ENCODE measurements around the gene LAG3.
A peak's percentile ranks its signal among the peaks of the same experiment; 100 is the strongest.

Gene LAG3

DNA sequence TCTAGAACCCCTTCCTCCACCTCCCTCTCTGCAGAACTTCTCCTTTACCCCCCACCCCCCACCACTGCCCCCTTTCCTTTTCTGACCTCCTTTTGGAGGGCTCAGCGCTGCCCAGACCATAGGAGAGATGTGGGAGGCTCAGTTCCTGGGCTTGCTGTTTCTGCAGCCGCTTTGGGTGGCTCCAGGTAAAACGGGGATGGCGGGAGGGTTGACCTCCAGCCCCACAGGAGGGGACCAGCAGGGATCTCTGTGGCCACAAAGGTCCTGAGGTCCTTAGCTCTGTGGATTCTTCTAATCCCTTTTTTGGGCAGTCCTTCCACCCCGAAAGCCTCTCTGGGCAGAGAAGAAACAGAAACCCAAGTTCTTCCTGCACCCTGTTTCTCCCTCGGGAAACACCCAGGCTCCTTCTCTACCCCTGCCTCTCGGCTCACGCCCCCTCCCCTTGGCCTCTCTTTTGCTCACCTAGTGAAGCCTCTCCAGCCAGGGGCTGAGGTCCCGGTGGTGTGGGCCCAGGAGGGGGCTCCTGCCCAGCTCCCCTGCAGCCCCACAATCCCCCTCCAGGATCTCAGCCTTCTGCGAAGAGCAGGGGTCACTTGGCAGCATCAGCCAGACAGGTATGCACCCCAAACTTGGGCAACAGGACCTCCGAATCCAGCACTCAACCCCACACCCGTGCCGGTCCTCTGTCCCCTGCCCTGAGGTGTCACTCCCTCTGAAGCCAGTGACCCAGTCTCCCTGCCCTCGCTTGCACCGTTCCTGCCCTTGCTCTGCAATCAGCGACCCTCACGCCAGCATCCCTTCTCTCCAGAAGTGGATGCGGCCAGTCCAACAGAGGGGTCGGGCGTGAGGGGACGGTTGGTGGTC, 638 bp downstream of the LAG3 start:
- no peak for DNase-seq

DNA sequence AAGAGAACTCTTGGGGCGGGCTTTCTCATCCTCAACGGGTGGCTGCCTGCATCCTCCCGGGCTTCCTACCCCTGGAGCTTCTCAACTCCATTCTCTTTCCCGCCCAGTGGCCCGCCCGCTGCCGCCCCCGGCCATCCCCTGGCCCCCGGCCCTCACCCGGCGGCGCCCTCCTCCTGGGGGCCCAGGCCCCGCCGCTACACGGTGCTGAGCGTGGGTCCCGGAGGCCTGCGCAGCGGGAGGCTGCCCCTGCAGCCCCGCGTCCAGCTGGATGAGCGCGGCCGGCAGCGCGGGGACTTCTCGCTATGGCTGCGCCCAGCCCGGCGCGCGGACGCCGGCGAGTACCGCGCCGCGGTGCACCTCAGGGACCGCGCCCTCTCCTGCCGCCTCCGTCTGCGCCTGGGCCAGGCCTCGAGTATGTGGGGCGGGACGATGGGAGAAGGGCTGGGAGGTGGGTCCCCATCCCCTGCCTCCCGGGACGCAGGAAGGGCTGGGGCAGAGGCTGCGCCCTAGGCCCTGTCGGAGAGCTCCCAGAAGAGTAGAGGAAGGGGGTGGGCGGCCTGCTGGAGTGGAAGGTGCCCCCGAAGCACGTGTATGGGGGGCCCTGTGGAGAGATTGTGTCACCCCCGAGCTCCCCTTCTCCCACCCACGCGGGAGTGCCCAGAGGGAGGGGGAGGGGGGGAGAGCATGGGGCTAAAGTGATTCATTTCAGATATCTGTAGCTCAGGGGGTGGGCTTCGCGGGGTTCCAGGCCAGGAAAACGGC, 1.5 kb downstream of the LAG3 start:
- DNase-seq: no peak

DNA sequence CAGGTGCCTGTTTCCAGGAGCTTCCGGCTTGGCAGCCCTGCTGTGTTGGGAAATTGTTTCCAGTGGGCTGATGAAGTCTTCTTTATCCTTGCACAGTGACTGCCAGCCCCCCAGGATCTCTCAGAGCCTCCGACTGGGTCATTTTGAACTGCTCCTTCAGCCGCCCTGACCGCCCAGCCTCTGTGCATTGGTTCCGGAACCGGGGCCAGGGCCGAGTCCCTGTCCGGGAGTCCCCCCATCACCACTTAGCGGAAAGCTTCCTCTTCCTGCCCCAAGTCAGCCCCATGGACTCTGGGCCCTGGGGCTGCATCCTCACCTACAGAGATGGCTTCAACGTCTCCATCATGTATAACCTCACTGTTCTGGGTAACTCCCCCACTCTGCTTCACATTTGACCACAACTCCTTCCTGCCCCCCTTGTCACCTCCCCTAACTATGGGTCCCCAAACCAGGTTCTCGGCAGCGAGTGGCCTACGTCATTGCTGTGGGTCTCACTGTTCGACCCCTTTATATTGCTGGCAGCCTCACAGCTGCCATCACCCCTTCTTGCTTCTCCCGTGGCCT, 2.3 kb downstream of the LAG3 start:
- no peak for DNase-seq

DNA sequence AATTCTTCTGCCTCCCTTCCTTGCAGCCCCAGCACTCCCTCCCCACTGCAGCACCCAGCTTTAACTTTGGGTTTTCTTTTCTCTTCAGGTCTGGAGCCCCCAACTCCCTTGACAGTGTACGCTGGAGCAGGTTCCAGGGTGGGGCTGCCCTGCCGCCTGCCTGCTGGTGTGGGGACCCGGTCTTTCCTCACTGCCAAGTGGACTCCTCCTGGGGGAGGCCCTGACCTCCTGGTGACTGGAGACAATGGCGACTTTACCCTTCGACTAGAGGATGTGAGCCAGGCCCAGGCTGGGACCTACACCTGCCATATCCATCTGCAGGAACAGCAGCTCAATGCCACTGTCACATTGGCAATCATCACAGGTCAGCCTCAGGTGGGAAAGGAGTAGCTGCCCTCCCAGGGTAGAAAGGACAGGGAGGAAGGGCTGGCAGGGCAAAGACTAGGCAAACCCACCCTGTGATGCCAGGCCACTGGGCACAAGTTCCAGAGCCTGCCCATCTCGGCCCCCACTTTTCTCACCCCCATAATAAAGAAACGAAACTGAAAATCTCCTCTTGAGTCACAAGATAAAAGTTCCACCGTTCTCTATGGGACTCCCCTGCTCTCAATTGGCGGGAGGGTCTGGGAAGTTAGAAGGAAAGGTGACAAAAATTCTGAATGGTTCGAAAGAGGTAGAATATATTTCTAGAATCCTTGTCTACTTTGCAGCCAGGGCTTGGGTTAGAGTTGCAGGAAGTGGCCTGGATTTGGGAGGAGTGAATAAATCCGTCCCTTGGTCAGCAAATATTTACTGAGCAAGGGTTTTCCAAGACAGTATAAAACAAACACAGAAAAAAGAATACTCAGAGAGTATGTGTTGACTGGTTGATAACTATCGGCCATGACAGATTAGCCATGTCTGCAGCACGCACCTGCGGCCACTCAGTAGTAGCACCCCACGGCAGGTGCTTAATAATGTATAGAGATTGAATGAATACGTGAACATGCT, 3.2 kb downstream of the LAG3 start:
- DNase-seq: no peak

DNA sequence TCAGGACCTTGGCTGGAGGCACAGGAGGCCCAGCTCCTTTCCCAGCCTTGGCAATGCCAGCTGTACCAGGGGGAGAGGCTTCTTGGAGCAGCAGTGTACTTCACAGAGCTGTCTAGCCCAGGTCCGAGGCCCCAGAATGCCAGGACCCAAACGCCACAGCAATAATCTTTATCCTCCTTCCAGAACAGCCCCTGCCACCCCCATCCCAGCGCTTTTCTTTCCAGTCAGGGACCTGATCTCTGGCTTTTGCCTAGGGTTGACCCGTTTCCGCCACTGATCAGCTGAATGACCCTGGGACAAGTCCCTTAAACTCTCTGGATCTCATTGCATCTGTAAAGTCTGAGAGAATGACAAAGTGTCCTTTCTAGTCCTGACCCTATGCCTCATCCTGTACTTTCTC, 5.1 kb downstream of the LAG3 start:
- DNase-seq: no peak

DNA sequence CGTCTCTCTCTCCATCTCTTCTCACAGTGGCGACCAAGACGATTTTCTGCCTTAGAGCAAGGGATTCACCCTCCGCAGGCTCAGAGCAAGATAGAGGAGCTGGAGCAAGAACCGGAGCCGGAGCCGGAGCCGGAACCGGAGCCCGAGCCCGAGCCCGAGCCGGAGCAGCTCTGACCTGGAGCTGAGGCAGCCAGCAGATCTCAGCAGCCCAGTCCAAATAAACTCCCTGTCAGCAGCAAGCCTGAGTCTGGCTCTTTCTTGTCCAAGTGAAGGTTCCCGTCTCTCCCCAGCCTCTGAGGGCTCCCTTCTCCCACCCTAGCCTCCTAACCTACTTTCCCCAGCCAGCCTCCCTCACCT, 5.9 kb downstream of the LAG3 start:
- no peak for DNase-seq

DNA sequence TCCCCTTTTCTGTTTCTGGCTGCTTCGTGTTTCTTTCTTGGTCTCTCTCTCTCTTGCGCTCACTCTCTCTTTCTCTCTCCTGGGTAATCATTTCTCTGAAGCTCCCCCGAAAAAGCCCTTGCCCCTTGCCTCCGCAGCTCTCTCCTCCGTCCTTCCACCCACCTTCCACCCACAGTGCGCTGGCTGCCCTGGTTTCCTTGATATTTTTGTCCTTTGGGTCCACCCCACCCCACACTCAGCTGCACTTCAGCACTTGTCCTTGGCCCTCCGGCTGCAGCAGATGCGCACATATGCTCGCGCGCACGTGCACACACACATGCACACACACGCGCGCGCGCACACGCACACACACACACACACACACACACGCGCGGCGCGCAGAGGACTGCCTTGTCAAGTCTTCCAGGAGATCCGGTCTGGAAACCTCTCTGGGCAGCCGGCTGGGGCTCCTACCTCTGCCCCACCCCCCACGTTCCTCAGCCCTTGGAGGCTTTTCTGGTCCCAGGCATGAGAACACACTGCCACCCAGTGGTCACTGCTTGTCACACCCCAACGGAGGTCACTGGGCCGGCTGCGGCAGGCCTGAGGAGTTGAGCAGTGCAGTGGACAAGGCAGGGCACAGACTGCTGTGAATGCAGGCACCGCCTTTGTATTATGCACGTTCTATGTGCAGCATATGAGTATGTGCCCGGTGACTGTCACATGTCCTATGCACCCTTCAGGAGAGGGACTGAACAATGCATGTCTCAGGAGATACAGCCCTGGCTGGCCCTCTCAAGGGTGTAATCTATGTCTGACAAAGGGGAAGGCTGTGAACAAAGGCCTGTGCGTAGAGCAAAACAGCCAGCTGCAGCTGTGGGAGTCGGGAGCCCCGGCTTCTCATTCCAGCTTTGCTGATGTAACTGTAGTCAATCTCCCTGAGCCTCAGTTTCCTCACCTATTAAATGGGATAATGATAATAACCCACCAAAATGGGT, 6.5 kb downstream of the LAG3 start:
- peak; percentile 85 for DNase-seq

DNA sequence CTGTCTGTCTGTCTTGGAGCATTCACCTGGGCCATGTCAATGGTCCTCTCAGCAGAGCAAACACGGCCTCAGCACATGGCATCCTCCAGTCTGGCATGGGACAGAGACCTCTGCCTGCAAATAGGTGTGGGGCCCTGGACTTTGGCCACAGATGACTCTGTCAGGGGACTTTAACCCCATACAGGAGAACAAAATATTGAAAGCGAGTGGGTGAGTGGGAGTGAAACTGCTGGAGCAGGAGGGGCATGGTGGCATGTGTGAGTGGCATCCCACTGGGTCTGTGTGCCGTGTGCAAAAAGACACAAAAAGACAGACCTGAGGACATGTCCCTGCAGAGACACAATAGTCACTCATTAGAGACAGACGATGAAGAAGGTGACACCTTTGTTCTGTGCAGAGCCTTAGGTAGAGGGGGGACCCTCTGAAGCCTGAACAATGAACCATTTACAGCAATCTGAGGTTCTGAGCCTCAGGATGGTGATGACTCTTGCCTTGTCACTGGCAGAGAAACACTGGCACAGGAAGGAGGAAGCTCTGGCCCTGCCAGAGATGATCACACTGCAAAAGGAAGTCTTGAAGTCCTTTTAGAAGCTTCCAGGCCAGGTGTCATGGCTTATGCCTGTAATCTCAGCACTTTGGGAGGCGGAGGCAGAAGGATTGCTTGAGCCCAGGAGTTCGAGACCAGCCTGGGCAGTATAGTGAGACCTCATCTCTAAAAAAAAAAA, 7.5 kb downstream of the LAG3 start:
- no peak for DNase-seq

DNA sequence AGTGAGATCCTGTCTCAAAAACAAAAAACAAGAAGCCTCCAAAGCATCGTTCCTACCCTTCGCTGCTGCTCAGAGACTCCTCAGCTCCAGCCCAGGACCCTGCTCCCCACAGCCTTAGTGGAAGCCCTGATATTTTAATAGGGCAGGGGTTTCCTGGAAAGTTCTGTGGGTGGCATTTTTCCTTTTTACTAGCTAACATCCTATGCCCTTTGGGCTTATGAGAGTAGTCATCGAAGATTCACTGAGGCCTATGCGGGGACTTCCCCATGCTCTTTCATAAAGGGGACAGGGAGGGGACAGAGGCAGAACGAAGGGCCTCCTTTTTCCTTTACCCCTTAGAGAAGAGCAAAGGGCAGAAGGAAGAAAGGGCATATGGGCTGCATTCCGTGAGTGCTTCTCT, 8.3 kb downstream of the LAG3 start:
- no peak for DNase-seq

DNA sequence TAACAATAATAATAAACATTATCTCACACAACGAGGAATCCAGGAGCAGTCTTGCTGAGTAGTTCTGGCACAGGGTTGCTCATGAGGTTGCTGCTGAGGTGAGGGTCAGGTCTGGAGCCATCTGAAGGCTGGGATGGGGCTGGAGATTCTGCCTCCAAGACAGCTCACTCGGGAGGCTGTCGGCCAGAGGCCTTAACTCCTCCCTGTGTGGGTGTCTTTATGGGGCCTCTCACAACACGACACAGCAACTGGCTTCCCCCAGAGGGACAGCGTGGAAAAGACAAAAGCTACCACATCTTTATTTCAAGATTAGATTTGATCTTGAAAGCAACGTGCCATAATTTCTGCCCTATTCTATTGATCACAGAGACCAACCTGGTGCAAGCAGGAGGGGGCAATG, 9.8 kb downstream of the LAG3 start:
- no peak for DNase-seq

DNA sequence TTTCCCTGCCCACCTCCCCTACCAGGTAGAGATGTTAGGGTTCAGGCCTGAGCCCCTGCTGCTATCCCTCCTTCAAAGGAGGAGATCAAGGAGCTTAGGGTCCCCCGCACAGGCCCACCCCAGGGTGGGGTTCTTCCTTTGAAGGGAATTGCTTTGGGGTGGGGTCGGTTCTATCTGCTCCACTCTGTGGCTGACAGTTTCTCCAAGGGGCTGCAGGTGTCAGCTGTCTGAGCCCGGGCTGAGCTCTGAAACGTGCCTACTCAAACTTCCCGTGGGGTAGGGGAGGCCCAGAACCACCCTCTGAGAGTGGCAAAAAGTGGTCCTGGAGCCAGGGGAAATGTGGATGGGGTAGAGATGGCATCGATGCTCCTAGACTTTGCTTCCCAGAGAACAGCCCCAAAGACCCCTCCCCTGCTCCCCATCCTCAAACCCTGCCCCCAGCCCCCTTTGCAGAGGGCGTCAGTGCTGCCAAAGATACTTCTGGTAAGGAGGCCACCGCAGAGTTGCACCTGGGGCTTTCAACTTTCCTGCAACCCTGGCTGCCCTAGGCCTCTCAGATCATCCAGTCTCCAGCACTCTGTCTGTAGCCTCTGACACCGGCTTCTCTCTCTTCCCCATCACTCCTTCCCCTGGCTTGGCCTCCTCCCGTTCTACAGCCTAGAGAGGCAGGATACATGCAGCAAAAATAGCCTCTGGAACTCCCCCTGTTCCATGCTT, 10.7 kb downstream of the LAG3 start:
- no peak for DNase-seq

DNA sequence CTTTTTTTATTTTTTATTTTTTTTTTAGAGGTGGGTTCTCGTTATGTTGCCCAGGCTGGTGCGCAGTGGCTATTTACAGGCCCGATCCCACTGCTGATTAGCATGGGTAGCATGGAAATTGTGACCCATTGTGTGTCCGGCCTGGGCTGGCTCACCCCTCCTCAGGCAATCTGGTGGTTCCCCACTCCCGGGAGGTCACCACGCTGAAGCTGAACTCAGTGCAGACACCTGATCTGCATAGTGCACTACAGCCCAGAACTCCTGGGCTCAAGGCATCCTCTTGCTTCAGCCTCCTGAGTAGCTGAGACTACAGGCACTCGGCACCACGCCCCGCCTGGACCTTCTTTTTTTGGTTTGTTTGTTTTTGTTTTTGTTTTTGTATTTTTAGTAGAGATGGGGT, 11.5 kb downstream of the LAG3 start:
- no peak for DNase-seq

DNA sequence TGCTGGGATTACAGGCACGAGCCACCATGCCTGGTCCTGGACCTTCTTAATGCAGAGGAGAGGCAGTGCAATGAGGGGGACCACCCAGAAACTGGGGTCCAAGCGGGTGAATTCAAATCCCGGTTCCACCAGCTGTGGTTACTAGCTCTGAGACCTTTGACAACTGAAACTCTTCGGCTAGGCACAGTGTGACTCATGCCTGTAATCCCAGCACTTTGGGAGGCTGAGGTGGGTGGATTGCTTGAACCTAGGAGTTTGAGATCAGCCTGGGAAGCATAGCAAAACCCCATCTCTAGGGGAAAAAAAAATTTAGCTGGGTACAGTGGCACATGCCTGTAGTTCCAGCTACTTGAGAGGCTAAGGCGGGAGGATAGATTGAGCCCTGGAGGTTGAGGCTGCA, 12.0 kb downstream of the LAG3 start:
- DNase-seq: no peak

DNA sequence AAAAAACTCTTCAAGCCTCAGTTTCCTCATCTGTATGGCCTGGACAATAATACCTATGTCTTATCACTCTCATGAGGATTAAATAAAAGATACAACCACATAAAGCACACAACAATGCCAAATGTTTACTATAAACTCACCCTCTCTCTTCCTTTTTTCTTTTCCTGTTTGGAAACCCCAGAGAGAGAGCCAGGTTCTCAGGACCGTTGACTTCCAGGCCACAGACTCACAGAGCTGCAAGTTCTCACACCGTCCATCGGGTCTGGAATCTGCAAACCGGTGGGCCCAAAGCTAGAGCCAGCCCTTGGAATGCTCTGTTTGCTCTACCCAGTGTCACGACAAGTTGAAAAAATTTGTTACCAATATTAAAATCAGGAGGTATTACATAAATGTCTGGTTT, 12.4 kb downstream of the LAG3 start:
- no peak for DNase-seq

DNA sequence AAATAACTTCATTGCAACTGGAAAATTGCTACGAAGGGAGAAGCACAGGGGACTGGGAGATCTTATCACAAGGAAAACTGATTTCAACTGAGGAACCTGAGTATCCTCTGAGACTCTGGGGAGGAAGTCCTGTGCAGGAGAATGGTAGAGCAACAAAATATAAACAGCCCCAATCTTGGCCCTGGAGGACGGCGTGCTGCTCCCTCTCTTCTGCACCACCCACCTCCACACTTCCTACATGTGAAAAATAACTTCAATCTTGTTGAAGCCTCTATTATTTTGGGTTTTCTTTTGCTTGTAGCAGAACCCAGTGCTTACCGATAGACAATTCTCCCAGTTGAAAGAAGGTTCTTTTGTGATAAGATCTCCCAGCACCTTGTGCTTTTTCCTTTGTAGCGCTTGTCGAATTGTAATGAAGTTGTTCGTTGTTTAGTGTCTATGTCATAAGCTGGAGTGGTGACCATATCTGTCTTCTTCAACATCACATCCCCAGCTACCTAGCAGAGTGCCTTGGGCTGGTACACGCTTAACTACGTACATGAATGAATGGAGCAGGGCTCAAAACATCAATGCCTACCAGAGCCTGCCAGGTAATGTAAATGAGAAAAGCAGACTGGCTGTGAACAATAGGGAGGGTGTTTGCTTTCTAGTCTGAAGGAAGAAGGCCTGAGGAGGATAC, 14.2 kb downstream of the LAG3 start:
- no peak for DNase-seq

DNA sequence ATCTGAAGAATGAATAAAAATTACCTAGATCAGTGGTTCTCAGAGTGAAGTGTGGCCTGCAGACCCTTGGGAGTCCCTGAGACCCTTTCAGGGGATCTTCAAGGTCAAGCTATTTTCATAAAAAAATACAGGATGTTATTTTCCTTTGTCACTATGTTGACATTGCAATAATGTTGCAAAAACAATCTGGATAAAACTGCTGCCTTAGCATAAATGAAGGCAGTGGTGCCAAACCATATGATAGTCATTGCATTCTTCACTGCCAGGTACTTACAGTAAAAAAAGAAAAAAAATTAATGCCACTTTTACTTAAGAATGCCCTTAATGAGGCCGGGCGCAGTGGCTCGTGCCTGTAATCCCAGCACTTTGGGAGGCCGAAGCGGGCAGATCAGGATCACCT, 15.0 kb downstream of the LAG3 start:
- DNase-seq: no peak

DNA sequence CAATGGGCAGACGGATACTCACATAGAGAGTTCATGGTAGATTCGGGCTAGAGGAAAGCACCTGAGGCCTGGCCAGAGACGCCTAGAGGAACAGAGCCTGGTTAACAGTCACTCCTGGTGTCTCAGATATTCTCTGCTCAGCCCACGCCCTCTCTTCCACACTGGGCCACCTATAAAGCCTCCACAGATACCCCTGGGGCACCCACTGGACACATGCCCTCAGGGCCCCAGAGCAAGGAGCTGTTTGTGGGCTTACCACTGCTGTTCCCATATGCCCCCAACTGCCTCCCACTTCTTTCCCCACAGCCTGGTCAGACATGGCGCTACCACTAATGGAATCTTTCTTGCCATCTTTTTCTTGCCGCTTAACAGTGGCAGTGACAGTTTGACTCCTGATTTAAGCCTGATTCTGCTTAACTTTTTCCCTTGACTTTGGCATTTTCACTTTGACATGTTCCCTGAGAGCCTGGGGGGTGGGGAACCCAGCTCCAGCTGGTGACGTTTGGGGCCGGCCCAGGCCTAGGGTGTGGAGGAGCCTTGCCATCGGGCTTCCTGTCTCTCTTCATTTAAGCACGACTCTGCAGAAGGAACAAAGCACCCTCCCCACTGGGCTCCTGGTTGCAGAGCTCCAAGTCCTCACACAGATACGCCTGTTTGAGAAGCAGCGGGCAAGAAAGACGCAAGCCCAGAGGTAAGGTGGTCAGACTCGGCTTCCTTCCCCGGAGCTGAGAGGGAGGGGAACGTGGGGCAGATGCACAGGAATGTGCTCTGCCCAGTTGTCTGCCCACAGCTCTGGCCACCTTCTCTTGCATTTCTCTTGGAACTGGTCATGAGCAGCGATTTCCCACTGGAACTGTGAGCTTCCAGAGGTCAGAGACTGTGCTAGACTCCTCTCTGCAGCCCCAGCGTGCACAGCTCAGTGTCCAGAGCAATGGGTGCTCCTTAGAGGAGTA, 16.9 kb downstream of the LAG3 start, which contains the start of gene CD4:
Gene CD4, plus strand, starts transcription at position 557 of the 953 bp plus-strand sequence. CDS start 10,611 bp downstream, outside the sequence.
- peak; percentile 61 for DNase-seq

DNA sequence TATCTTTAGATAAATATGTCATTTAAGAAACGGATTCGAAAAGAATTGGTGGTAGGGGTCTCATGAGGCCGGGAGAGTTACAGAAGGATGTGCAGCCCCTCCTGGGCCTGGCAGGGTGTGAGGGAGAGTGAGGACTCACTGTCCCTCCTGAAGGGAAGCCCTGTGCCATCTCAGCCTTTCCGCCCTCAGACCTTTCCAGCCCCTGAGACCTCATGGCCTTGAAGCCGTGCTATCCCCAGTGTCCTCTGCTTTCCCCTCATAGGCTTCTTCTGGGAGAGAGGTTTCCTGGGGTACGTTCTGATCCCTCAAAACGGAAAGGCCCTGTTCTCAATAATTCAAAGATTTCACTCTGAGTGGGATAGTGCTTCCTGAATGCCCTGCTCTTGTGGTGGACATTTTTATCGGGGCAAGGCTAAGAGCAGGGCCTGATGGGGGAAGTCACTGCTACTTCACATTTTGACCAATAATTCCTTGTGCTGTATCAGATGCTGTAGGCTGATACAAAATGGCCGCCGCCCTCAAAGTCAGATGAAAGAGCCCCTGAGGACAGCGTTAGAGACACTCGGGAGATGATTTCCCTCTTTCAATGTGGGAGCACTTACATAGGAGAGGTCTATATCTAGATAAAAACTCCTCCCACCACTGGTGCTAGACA, 18.3 kb downstream of the LAG3 start:
- DNase-seq: peak; percentile 43

Data from activated CD4-positive, CD25-positive, alpha-beta regulatory T cell treated with anti-CD3 and anti-CD28 coated beads, Interleukin-2, amount 50 U/mL, for 72 hours (primary cell).